HG03469 (cell line): ENCODE data around the gene CTDP1.

Source experiments
- ATAC-seq: cut with Tn5 transposase; IDR thresholded peaks from one replicate; pipeline ENCODE4 v1.9.1; 2021; ENCODE audit warnings: mild to moderate bottlenecking, moderate library complexity, moderate number of reproducible peaks; ENCODE audit not compliant: unreplicated experiment

The CTDP1 gene, protein sequence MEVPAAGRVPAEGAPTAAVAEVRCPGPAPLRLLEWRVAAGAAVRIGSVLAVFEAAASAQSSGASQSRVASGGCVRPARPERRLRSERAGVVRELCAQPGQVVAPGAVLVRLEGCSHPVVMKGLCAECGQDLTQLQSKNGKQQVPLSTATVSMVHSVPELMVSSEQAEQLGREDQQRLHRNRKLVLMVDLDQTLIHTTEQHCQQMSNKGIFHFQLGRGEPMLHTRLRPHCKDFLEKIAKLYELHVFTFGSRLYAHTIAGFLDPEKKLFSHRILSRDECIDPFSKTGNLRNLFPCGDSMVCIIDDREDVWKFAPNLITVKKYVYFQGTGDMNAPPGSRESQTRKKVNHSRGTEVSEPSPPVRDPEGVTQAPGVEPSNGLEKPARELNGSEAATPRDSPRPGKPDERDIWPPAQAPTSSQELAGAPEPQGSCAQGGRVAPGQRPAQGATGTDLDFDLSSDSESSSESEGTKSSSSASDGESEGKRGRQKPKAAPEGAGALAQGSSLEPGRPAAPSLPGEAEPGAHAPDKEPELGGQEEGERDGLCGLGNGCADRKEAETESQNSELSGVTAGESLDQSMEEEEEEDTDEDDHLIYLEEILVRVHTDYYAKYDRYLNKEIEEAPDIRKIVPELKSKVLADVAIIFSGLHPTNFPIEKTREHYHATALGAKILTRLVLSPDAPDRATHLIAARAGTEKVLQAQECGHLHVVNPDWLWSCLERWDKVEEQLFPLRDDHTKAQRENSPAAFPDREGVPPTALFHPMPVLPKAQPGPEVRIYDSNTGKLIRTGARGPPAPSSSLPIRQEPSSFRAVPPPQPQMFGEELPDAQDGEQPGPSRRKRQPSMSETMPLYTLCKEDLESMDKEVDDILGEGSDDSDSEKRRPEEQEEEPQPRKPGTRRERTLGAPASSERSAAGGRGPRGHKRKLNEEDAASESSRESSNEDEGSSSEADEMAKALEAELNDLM

DNA sequence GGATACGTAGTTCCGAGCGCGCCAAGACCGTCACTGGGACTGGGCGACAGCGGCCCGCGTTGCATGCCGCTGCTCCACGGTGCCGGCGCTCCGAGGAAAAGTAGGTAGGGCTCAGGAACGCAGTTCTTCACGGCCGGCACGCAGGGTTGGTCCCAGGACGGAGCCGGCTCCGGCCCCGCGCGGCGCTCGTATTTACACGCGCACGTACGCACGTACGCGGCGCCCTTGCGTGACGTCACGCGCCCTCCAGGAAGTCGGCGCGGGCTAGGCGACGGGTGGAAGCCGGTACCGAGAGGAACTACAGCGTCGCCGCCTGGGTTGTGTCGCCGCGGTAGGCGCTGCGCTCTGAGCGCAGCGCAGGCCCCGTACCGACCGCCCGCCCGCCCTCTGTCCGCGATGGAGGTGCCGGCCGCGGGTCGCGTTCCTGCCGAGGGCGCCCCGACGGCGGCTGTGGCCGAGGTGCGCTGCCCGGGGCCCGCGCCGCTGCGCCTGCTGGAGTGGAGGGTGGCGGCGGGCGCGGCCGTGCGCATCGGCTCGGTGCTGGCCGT lies at the start of gene CTDP1:
Gene CTDP1, plus strand, starts transcription at position 252 of the 548 bp plus-strand sequence. Its CDS starts 145 bp downstream, at position 397.
- ATAC-seq: peak; percentile 40

- ATAC-seq: no peak
Observed at GRCh38 chr18:79630281-79631095, 49.1 kb upstream of the CTDP1 start.

DNA sequence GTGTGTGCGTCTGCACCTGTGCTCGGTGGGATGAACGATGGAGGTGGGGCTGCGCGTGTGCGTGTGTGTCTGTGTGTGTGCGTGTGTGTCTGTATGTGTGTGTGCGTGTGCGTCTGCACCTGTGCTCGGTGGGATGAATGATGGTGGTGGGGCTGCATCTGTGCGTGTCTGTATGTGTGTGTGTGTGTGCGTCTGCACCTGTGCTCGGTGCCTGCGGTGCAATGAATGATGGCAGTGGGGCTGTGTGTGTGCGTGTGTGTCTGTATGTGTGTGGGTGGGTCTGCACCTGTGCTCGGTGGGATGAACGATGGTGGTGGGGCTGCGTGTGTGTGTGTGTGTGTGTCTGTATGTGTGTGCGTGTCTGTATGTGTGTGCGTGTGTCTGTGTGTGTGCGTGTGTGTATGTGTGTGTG lies 48.5 kb upstream of the CTDP1 start:
- ATAC-seq: no peak

GRCh38 chr18:79631761-79632446 lies 47.7 kb upstream of the CTDP1 start:
- ATAC-seq: no peak

GRCh38 chr18:79632765-79633164 lies 46.8 kb upstream of the CTDP1 start:
- ATAC-seq: no peak

- no peak for ATAC-seq
Observed at GRCh38 chr18:79634186-79634585, 45.4 kb upstream of the CTDP1 start.

DNA sequence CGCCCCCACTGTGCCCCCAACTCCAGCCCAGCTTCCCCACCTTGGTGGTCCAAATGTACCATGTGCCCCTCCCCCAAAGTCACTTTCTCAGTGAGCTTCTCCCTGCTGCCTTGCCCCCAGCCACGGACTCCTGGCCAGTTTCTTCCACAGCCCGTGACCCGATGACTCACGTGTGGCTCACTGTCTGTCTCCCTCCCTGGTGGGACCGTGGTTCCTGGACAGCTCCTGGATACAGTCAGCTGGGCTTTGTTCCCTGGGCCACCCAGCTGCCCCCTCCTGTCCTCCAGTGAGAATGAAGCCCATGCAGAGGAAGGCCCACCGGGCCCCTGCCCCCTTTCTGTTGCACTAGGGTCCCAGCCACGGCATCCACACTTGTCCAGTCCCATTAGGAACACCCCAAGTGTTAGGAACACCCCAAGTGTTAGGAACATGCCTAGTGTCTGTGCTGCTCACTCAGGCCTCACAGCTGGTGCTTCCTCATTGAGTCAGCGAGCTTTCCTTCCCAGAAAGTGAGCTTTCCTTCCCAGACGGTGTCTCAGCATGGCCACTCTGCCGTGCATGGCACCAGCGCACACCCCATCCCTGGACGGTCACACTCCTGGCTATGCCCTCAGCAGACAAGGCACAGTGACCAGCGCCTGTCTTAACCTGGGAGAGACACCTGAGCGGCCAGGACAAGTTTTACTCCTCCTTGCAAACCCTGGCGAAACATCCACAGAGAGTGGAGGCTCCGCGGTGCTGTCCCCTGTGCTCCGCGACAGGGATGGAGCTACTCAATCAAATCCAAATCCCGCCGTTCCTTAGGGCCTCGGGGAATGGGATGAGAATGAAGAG lies 44.8 kb upstream of the CTDP1 start:
- no peak for ATAC-seq

- ATAC-seq: no peak
Observed at GRCh38 chr18:79635427-79635726, 44.2 kb upstream of the CTDP1 start.

DNA sequence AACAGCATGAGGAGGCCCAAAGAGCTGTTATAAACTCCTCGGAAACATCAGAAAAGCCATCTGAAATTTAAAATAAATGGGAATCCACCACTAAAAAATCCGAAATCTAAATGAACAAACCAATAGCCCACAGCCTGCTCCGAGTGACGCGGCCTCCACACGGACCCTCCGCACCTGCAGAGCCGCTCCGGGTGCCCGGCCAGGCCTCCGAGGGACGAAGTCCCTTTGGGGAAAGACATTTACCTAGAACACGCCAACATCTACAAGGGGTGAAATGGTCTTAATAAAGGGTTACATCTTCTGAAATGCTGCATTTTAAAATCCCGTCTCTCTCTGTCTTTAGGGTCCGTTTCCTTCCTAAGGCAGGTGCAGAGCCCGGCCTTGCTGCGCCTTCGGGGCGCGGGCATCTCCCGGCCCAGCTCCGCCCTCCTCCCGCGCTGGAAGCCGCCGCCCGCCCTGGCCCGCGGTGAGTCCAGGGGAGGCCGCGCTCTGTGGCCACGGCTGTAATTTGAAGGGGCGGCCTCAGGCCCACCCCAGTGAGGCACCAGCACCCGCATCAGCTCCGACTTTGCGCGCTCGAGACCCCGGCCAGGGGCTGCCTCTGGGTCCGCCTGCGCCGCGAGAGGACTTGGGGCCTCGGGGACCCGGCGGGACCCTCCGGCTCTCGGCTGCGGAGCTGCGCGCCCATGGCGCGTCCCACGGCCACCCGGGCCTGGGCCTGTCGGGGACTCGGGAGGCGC lies 42.3 kb upstream of the CTDP1 start:
- ATAC-seq: no peak

DNA sequence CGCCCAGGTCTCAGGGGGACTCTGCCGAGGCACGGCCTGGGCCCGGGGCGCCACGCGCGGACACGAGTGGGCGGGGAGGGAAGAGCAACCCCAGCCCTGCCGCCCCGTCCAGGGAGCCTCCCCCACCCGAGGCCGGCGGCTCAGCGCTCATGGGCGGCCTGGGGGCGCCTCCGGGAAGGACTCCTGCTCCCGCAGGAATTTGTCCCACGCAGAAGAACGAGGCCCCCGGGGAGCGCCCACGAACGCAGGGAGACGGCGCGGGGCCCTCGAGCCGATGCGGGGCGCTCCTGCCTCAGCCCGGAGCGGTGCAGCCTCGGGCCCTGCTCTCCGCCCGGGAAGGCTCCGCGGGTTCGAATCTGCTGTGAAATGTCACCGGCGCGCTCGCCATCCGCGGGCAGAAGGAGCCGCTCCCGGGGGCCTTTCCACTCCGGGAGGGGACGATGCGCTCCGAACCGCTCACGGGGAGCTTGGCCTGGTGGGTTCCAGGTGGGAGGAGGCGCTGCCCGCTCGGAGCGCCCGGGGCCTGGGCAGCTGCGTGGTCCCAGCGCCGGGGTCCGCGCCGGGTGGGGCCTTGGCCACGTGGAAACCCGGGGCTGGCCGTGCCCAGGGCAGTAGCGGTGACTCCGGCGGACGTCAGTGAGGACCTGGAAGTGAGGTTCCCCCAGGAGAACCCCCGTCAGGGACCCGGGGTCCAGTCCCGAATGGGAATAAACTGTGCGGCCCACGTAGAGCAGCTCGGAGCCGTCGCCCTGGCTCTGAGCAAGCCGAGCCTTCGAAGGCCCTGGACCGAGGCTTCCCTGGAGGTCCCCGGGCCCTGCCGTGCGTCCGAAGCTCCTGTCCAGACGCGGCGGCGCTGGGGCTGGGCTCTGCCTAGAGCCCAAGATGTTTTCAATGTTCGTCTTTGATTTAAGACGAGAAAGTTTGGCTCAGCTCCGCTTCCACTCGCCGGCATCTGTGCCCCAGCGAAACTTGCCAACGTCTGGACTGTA lies 41.4 kb upstream of the CTDP1 start:
- no peak for ATAC-seq

- ATAC-seq: no peak
Observed at GRCh38 chr18:79639072-79639829, 40.4 kb upstream of the CTDP1 start.

- no peak for ATAC-seq
Observed at GRCh38 chr18:79640064-79640672, 39.4 kb upstream of the CTDP1 start.

DNA sequence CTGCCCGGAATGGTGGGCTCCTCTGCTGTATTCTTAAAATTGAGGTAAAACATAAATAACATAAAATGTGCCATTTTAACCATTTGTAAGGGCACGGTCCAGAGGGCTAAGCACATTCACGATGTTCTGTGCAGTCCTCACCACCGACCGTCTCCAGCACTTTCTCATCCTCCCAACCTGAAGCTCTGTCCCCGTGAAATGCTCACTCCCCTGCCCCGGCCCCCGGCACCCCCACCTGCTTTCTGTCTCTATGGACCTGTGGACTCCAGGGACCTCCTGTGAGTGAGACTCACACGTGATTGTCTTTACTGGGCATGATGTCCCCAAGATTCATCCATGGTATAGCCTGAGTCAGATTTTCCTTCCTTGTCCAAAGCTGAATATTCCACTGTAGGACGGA lies 38.7 kb upstream of the CTDP1 start:
- no peak for ATAC-seq

GRCh38 chr18:79641722-79642497 lies 37.7 kb upstream of the CTDP1 start:
- no peak for ATAC-seq

DNA sequence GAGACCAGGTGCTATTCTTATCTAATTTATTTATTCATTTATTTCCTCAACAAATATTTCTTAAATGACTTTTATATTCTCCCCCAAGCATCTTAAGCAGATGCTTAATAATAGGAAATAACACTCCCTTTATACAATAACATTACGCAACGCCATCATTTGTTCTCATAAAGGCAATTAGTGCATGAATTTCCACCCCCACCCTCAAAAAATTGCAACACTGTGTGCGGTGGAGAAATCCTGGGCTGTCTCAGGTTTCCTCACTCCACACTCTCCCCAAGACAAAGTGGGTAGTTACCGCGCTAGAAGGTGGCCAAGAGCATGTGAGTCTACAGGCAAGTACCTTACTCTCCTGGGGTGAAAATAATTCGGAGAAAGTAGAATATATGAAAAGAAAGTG lies 37.0 kb upstream of the CTDP1 start:
- no peak for ATAC-seq
